ENCODE measurements around the gene TRIM71.
A peak's percentile ranks its signal among the peaks of the same experiment; 100 is the strongest.
"Not testable (repeated sequence)": the region's sequence is repeated elsewhere in the genome, so short reads cannot be mapped to it uniquely, and the experiment has no call there.

GRCh38 chr3:32902887-32903371 lies 85.1 kb downstream of the TRIM71 start:
- peak in 1 of 3 donors; percentile 25 for TF ChIP-seq CTCF (IDR thresholded peaks at IDR 0.05)
- TF ChIP-seq POLR2A, EP300 (IDR thresholded peaks at IDR 0.05): not testable (repeated sequence)
